K562 treated with DMSO at 1 percent for 12 hours (cell line): ENCODE results near the gene OR5T1. TPM values are rescaled to one million over a fixed set of nuclear protein-coding genes. Genes with fewer than 3 reads are reported as not detected.

Source experiments
- total RNA-seq: library from RNA; unstranded; fragments of 300-600 nt; gene quantifications from 2 replicates; pipeline ENCODE4 v1.2.3, GENCODE V29; 2022; ENCODE audit not compliant: insufficient read depth

Gene OR5T1
- not detected in 2 replicates for total RNA-seq

GRCh38 chr11:56273854-56274253 is at the start of gene OR5T1:
Gene OR5T1, plus strand, starts transcription at chr11:56274154. Its CDS starts 1,485 bp downstream, at chr11:56275639.

GRCh38 chr11:56234155-56234554 is 39.8 kb upstream of the OR5T1 start, which contains the start of gene OR5T2:
Gene OR5T2, minus strand, starts transcription at chr11:56234255. Its CDS starts 1,193 bp downstream, at chr11:56233062.

GRCh38 chr11:56251954-56252353 is 22.0 kb upstream of the OR5T1 start, which contains the start of gene OR5T3:
Gene OR5T3, plus strand, starts transcription at chr11:56252254. Its CDS starts 0 bp downstream, at chr11:56252254.

GRCh38 chr11:56292154-56292553 is 18.2 kb downstream of the OR5T1 start, which contains the start of gene OR8H1:
Gene OR8H1, minus strand, starts transcription at chr11:56292254. Its CDS starts 1,192 bp downstream, at chr11:56291062.

GRCh38 chr11:56314844-56315243 is 40.9 kb downstream of the OR5T1 start, which contains the start of gene OR8K3:
Gene OR8K3, plus strand, starts transcription at chr11:56315144. Its CDS starts 3,163 bp downstream, at chr11:56318307.

Other genes with a start within 250 kb of the OR5T1 start
- not detected in 2 replicates for gene OR5AS1, start 246.5 kb upstream of the OR5T1 start, total RNA-seq
- not detected in 2 replicates for gene OR8I2, start 180.8 kb upstream of the OR5T1 start, total RNA-seq
- gene OR8H2, start 170.5 kb upstream of the OR5T1 start, total RNA-seq: not detected in 2 replicates
- not detected in 2 replicates for gene OR8H3, start 151.8 kb upstream of the OR5T1 start, total RNA-seq
- not detected in 2 replicates for gene OR8J3, start 134.0 kb upstream of the OR5T1 start, total RNA-seq
- gene OR8K5, start 113.8 kb upstream of the OR5T1 start, total RNA-seq: not detected in 2 replicates
- gene OR5J2, start 97.5 kb upstream of the OR5T1 start, total RNA-seq: not detected in 2 replicates
- not detected in 2 replicates for gene OR5T2, start 39.9 kb upstream of the OR5T1 start, total RNA-seq
- gene OR5T3, start 21.9 kb upstream of the OR5T1 start, total RNA-seq: not detected in 2 replicates
- not detected in 2 replicates for gene OR8H1, start 18.1 kb downstream of the OR5T1 start, total RNA-seq
- gene OR8K3, start 41.0 kb downstream of the OR5T1 start, total RNA-seq: not detected in 2 replicates
- not detected in 2 replicates for gene OR8K1, start 71.9 kb downstream of the OR5T1 start, total RNA-seq
- gene OR8J1, start 80.1 kb downstream of the OR5T1 start, total RNA-seq: not detected in 2 replicates
- not detected in 2 replicates for gene OR8U1, start 101.5 kb downstream of the OR5T1 start, total RNA-seq
- not detected in 2 replicates for gene OR5AL1, start 138.5 kb downstream of the OR5T1 start, total RNA-seq
- gene OR5M3, start 199.2 kb downstream of the OR5T1 start, total RNA-seq: not detected in 2 replicates
- not detected in 2 replicates for gene OR5M8, start 217.2 kb downstream of the OR5T1 start, total RNA-seq